HK-2 (cell line): Measurements from ENCODE around the gene FILIP1.

ENCODE experiments used
- DNase-seq: peaks from one replicate; pipeline ENCODE4 v3.0.0-alpha.2; 2018; ENCODE audit not compliant: unreplicated experiment

The FILIP1 gene

GRCh38 chr6:75492386-75493153, 1.0 kb downstream of the FILIP1 start:
- DNase-seq, result no peak

GRCh38 chr6:75491291-75491690, 2.3 kb downstream of the FILIP1 start:
- DNase-seq, result no peak

DNA sequence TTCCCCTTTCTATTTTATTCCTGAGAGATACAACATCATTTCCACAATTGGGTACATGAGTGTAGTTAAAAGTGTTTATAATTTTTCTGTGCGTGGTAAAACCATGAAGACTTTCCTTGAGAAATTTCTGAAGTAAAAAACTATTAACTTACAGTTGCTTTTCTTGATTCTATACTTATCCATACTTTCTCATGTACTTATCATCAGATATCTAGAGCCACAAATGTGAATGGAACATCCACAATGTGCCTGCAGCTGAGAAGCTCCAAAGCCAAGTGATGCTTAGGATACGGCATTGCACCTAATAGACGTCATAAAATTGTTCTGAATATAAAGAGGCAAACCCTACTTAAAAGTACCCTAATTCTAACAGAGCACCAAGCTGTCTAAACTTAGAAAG, 2.9 kb downstream of the FILIP1 start:
- no peak for DNase-seq

DNA sequence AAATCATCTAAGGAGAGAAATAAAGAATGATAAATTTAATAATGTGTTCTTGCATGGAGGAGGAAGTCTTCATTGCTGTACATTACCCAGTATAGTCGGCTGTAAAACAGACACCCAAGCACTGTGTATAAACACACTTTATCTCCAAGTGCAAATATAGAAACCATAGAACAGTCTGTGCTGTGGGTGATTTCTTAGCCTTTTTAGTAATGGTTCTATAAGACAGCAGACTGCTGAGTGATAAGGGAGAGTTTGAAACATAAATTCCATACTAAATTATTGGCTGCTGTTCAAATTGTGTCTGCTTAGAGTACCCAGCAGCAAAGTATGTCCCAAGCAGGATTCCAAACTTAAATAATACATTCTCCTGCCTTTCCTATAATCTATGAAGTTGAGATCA, 4.6 kb downstream of the FILIP1 start:
- DNase-seq, result no peak

- no peak for DNase-seq
Observed at GRCh38 chr6:75488033-75488432, 5.6 kb downstream of the FILIP1 start.

DNA sequence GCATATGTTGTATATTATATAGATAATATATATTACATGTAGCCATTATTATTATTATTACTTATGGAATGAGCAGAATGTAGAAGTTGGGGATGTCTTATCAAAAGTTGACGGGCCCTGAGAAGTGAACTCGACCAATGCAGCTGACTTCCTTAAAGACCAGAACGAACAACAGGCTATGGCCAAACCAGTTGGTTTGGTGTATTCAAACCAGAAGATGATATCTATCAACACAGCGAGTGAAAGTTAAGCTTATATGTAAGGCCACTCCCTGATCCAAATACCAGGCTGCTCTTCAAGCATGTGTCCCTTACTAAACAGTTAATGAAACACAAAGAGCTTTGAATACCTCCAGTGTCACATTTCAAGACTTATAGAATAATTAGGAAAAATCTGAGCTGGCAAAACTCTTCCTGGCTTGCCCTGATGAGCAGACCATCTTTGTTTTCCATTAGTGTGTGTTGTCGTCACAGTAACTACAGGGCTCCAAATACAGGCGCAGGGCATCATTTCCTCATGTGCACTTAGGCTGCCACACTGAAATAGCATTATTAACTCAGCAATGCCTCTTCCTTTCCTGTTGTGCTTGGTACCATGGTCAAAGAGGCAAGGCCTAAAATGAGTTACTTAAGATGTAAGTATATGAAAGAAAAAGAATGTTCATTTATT, 6.6 kb downstream of the FILIP1 start:
- no peak for DNase-seq

- no peak for DNase-seq
Observed at GRCh38 chr6:75484535-75484934, 9.1 kb downstream of the FILIP1 start.

DNA sequence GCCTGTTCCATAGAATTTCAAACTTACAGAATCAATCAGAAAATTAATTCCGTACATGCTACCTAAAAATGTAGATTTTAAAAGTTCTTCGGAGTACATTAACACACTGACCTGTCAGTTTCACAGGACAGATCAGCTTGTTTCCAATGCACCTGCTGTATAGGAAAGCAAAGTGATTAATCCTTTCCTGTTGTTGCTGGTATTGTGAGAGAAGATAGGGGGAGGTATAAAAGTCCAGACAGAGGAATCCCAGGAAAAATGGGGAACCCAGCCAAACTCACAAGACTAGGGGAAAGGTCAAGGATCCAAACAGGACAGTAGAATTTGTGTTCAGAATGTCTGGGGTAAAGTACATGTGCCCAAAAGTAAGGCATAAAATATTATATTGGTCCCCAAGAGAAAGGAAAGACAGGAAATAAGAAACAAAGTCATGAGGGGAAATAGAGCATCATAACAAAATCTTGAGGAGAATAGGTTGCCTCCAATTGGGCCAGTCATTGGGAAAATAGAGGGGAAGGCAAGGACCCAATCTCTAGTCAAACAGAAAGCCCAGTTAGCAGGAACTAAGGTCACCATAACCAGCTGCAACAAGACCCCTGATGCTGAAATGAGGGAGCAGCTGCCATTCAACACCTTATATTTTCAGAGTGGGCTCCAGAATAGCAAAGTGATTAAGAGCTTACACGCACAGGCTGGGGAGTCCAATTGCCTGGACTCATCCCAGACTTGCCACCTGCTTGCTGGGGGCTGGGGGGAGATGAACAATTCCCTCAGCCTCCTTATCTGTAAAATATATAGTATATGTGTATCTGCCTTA, 10.3 kb downstream of the FILIP1 start:
- DNase-seq, result no peak

DNA sequence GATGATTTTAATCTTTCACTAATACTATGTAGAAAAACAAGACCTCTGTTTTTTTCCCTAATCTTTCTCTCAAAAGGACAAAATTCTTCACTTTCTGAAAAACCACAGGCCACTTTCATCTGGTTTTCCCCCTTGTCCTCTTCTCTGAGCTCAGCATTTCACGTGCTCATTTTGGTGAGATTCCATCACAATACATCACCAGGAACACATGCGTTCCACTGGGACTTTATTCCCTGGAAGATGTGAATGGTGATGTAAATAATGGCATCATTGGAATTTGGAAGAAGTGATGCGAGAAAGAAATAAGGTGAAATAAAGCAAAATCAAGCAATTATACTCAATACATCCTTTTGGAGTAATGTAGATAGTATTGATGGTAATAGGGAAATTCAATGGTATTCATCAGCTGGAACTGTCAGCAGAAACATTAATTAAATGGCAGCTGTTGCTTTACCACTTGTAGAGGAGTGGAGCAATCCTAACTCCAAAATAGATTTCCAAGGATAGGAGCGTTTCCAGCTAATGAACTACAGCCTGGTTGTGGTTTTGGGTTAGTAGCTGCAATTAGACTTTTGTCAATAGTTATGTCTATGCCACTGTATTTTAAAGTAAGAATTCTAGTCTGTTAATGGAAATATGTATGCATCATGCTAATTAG, 11.5 kb downstream of the FILIP1 start:
- no peak for DNase-seq

- no peak for DNase-seq
Observed at GRCh38 chr6:75481394-75481793, 12.2 kb downstream of the FILIP1 start.

DNA sequence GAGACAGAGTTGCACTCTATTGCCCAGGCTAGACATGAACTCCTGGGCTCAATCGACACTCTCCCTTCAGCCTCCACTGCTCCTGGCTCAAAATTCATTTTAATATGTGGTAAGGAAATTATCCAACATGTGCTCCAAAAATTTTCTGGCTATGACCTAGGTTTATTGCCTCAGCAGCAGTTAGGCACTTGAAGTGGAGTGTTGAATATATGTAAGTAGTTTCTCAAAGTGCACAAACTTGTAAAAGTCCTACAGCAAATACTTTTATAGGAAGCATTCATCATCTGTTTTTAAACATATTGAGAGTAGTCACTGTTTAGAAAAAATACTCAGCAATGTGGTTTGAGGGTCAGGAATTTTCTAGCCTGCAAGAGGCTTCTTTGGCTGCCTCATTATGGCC, 13.2 kb downstream of the FILIP1 start:
- DNase-seq, result no peak

DNA sequence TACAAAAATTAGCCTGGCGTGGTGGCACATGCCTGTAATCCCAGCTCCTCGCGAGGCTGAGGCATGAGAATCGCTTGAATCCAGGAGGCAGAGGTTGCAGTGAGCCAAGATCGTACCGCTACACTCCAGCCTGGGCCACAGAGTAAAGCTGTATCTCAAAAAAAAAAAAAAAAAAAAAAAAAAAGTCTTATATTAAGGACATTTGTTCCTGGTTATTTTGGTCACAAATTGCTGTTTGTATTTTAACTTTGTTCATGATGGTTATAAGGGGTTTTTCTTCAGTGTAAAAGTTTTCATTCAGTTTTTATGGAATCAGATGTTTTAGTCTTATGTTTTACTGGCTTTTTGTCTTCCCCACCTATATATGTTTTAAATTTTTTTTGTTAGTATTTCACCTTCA, 13.9 kb downstream of the FILIP1 start:
- DNase-seq, result no peak

DNA sequence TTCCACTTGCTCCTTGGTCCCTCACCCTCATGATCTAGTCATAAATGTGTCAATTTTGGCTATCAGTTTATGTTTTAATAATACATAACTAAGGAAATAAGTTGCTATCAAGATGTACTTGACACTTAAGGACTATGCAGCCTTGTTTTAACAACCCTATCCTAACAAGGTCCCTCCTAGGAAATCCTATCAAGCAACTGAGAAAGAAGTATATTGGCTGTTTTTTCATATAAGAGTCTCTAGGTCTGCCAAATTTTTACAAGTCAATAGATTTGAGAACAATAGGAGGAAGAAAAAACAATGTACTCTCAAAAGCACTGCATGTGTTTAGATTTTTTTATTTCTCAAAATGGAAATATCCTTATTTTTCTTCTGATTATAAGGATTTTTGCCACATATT, 14.7 kb downstream of the FILIP1 start:
- no peak for DNase-seq

GRCh38 chr6:75472885-75473284, 20.7 kb downstream of the FILIP1 start:
- DNase-seq, result no peak

DNA sequence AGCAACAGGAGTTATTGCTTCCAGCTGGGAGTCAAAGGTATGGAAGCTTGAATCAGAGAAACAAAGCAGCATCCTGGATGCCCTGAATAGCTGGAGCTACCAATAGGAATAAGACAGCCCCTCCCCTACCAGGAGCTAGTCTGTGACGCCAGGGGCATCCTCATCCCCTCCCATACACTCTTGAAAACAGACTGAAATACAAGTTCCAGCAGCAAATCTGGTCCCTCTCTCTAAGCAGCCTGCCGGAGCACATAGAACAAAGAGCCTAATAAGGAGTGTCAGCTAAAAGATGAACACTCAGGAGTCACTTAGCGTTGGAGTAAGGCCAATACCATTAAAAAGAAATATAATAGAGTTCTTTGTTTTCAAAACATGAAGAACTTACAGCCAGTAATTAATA, 25.6 kb downstream of the FILIP1 start:
- DNase-seq, result no peak

GRCh38 chr6:75467284-75467683, 26.3 kb downstream of the FILIP1 start:
- DNase-seq, result no peak

- DNase-seq, result no peak
Observed at GRCh38 chr6:75466636-75467035, 27.0 kb downstream of the FILIP1 start.

- no peak for DNase-seq
Observed at GRCh38 chr6:75463908-75464307, 29.7 kb downstream of the FILIP1 start.

DNA sequence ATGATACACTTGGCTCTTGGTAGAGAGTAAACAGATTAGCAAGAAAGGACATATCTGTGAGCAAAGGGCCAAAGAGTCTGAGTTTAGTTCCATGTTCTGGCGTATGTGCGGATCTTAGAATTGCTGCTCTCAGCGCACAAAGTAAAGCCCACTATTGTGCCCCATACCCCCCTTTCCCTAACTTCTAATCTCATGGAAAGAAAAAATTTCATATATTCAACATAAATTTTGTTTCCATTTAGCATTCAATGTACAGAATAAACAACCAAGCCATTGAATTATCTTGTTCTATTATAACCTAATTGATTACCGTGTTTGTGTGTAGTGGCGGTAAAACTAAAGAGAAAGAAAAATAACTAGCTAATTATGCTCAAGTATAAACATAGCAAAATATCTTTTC, 30.5 kb downstream of the FILIP1 start:
- no peak for DNase-seq

- no peak for DNase-seq
Observed at GRCh38 chr6:75460681-75461080, 32.9 kb downstream of the FILIP1 start.

DNA sequence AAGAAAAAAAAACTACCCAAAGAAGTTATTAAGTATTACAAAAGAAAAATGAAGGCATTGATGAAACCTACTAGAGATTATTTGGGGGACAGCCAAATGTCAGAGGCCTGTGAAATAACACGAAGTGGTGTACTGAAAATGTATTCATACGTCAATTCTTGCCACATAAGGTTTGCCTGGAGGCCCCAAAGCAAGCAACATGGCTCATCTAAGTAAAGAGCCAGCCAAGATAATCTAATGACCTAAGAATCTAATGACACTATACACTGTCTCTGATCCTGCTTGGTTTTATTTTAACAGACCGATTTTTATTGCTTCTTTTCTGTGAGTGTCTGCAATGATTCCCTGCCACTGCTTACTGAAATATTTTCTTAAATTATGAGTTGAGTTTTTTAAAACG, 34.7 kb downstream of the FILIP1 start:
- no peak for DNase-seq

- DNase-seq, result no peak
Observed at GRCh38 chr6:75450903-75451302, 42.7 kb downstream of the FILIP1 start.
